BJ (cell line): ENCODE measurements around the gene GYPE. TPM values are rescaled to one million over a fixed set of nuclear protein-coding genes. Genes with fewer than 3 reads are reported as not detected.
"Not testable (repeated sequence)": the region's sequence is repeated elsewhere in the genome, so short reads cannot be mapped to it uniquely, and the experiment has no call there.

ENCODE experiments used
- CTCF ChIA-PET: fragments of 350-600 bp; formaldehyde crosslinking; extraction: SDS; loops from one replicate; lab custom pipeline; 2021; ENCODE audit warnings: antibody characterized with exemption, inconsistent platforms; lab: Yijun Ruan, JAX
- POLR2A ChIA-PET: fragments of 300-600 bp; sonication (Branson Sonifier 250); formaldehyde crosslinking; extraction: SDS; loops from one replicate; lab custom pipeline; 2021; ENCODE audit warnings: antibody characterized with exemption; lab: Charles Lee
- DNase-seq: peaks from one replicate; pipeline ENCODE4 v3.0.0-alpha.2; 2011; ENCODE audit warnings: low read depth
- H3K27me3 ChIP-seq: 2 replicates; pipeline ENCODE4 v1.6.0; 2011; ENCODE audit warnings: low read length; ENCODE audit not compliant: control insufficient read depth, insufficient read depth
- H3K36me3 ChIP-seq: 2 replicates; pipeline ENCODE4 v1.5.1; 2011; ENCODE audit warnings: low read length; ENCODE audit not compliant: control insufficient read depth, insufficient read depth
- H3K4me3 ChIP-seq: 2 replicates; pipeline ENCODE4 v1.5.1; 2011; ENCODE audit warnings: low read depth, mild to moderate bottlenecking, control low read depth, low read length
- polyA minus RNA-seq: library from RNA; depleted of rRNA, polyadenylated mRNA; stranded (reverse); fragments of >200 nt; gene quantifications from 2 replicates; pipeline ENCODE4 v1.2.3, GENCODE V29; 2011; rRNA and poly(A)+ RNA removed
- polyA plus RNA-seq: library from polyadenylated mRNA; depleted of rRNA; stranded (reverse); fragments of >200 nt; gene quantifications from 2 replicates; pipeline ENCODE4 v1.2.3, GENCODE V29; 2011; rRNA removed
- TF ChIP-seq, protein P1 (sequence below): IDR thresholded peaks from 2 replicates; pipeline ENCODE4 v1.5.1; 2011; ENCODE audit warnings: low read depth, mild to moderate bottlenecking, control low read depth, inconsistent platforms, low read length, moderate library complexity; ENCODE audit not compliant: insufficient read depth

Gene GYPE
- polyA plus RNA-seq (1.4 and 3.2 TPM in 2 replicates), polyA minus RNA-seq (1.0 and 2.4 TPM in 2 replicates)

- H3K27me3 ChIP-seq, POLR2A ChIA-PET, DNase-seq, CTCF ChIA-PET, H3K36me3 ChIP-seq, H3K4me3 ChIP-seq: not testable (repeated sequence)
These were observed at the start of gene GYPE for GRCh38 chr4:143905440-143905839. TSS of gene GYPE (minus strand) at chr4:143905559. CDS start at chr4:143905507, 52 bp downstream.

GRCh38 chr4:143951458-143951972 is 46.2 kb upstream of the GYPE start:
- H3K27me3 ChIP-seq, H3K36me3 ChIP-seq, DNase-seq, CTCF ChIA-PET, POLR2A ChIA-PET, H3K4me3 ChIP-seq: not testable (repeated sequence)

- DNase-seq, H3K36me3 ChIP-seq, POLR2A ChIA-PET, H3K4me3 ChIP-seq, CTCF ChIA-PET, H3K27me3 ChIP-seq: not testable (repeated sequence)
These were observed 45.6 kb upstream of the GYPE start for GRCh38 chr4:143950967-143951366.

DNA sequence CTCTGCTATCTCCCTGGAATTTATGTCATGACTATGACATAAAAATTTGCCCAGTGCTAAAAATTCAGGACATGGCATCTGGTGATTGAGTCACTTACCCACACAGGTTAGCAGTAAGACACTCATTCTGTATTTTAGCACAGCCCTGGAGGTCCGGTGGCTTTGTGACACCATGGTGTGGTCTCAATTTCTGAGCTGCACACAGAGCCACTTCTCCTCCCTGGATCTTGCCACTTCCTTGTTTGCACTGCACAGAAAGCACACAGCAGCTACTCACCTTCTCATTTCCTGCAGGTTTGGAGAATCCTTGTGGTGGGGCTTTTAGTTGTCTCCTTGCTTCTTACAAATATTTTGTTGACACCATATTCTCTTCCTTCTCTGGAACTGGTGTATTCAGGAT is 44.8 kb upstream of the GYPE start:
- DNase-seq, CTCF ChIA-PET, H3K4me3 ChIP-seq, H3K36me3 ChIP-seq, POLR2A ChIA-PET, H3K27me3 ChIP-seq: not testable (repeated sequence)

DNA sequence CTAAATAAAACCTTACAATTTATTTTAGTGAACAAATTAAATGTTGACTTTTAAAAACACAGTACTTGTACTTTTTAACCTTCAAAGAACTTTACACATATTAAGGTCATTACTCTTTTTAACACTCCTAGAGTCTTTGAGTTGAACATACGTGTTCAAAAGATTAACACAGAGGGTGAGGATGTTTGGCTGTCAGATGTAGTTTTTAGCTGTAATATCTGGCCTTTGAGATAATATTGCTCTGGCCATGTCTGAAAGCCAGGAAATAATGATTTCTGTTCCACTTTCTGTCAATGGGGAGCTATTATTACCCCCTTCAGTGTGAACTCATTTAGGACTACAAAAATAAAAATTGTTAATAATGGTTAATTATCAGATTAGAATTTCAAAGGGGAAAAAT is 42.1 kb upstream of the GYPE start:
- H3K4me3 ChIP-seq, CTCF ChIA-PET, H3K36me3 ChIP-seq, DNase-seq, H3K27me3 ChIP-seq, POLR2A ChIA-PET: not testable (repeated sequence)

GRCh38 chr4:143940708-143941107 is 35.3 kb upstream of the GYPE start:
- H3K4me3 ChIP-seq, POLR2A ChIA-PET, CTCF ChIA-PET, H3K27me3 ChIP-seq, H3K36me3 ChIP-seq, DNase-seq: not testable (repeated sequence)

DNA sequence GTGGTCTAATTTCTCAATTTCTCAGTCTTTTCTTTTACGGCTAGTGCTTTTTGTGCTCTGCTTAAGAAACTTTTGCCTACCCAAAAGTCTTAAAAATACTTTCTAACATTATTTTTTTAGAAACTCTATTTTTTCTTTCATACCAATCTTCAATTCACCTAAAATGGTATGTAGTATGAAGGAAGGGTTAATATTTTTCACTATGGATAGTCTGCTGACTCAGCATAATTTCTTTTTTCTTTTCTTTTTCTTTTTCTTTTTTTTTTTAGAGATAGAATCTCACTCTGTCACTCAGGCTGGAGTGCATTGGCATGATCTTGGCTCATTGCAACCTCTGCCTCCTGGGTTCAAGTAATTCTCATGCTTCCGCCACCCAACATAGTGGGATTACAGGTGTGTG is 34.2 kb upstream of the GYPE start:
- CTCF ChIA-PET: no interaction called here
- Histone ChIP-seq H3K27me3 (no peaks in the 10 kb centered on the region), H3K36me3 (no peaks in the 10 kb centered on the region), H3K4me3 (no peak overlapping the region)
- DNase-seq: no peak
- TF ChIP-seq, protein P1, sequence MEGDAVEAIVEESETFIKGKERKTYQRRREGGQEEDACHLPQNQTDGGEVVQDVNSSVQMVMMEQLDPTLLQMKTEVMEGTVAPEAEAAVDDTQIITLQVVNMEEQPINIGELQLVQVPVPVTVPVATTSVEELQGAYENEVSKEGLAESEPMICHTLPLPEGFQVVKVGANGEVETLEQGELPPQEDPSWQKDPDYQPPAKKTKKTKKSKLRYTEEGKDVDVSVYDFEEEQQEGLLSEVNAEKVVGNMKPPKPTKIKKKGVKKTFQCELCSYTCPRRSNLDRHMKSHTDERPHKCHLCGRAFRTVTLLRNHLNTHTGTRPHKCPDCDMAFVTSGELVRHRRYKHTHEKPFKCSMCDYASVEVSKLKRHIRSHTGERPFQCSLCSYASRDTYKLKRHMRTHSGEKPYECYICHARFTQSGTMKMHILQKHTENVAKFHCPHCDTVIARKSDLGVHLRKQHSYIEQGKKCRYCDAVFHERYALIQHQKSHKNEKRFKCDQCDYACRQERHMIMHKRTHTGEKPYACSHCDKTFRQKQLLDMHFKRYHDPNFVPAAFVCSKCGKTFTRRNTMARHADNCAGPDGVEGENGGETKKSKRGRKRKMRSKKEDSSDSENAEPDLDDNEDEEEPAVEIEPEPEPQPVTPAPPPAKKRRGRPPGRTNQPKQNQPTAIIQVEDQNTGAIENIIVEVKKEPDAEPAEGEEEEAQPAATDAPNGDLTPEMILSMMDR: no peak
- POLR2A ChIA-PET: no interaction called here

GRCh38 chr4:143938890-143939289 is 33.5 kb upstream of the GYPE start:
- CTCF ChIA-PET, H3K27me3 ChIP-seq, POLR2A ChIA-PET, DNase-seq, H3K36me3 ChIP-seq, H3K4me3 ChIP-seq: not testable (repeated sequence)

- DNase-seq: no peak
- H3K27me3 ChIP-seq: no peaks in the 10 kb centered on the region
- H3K36me3 ChIP-seq: no peaks in the 10 kb centered on the region
- no peak overlapping the region for H3K4me3 ChIP-seq
- ChIA-PET CTCF (interaction anchor here (0.8 kb wide), 1 partner anchor 99 kb away, joined by 4 read pairs; no protein-coding TSS in a partner anchor), POLR2A (no interaction called here)
- TF ChIP-seq, protein P1: no peak
These were observed 15.8 kb upstream of the GYPE start for GRCh38 chr4:143921181-143921580.

- CTCF ChIA-PET, H3K27me3 ChIP-seq, POLR2A ChIA-PET: not testable (repeated sequence)
These were observed 11.1 kb upstream of the GYPE start for GRCh38 chr4:143916485-143916884.

GRCh38 chr4:143912478-143912877 is 7.1 kb upstream of the GYPE start:
- H3K4me3 ChIP-seq: peak overlapping the region; percentile 49
- DNase-seq, POLR2A ChIA-PET, CTCF ChIA-PET, H3K27me3 ChIP-seq, H3K36me3 ChIP-seq: not testable (repeated sequence)

More at GRCh38 chr4:143916485-143916884, 11.1 kb upstream of the GYPE start:
- not testable (repeated sequence) for DNase-seq, H3K4me3 ChIP-seq, H3K36me3 ChIP-seq
